H1 (cell line): ENCODE data around the gene NTRK1. TPM values are rescaled to one million over a fixed set of nuclear protein-coding genes. Genes with fewer than 3 reads are reported as not detected.

Source experiments
- CTCF ChIA-PET: fragments of 300-600 bp; sonication (Branson Sonifier 250); formaldehyde crosslinking; loops from one replicate; lab custom pipeline; 2021; ENCODE audit not compliant: partially characterized antibody; lab: Charles Lee
- POLR2A ChIA-PET: fragments of 300-600 bp; sonication (Branson Sonifier 250); formaldehyde crosslinking; loops from one replicate; lab custom pipeline; 2021; ENCODE audit warnings: inconsistent platforms; ENCODE audit not compliant: partially characterized antibody; lab: Charles Lee
- DNase-seq, 2 experiments: peaks; one replicate each; pipeline versions ENCODE4 v3.0.0 to v3.0.0-alpha.2; 2010 to 2022; ENCODE audit warnings: low spot score in 2 of 2, low read depth in 1 of 2, mixed read lengths in 1 of 2
- FAIRE-seq: peaks from 2 replicates; lab custom pipeline; 2011; peaks lifted over from hg19 to GRCh38; lab: Jason Lieb, UNC
- H2AFZ ChIP-seq: 2 replicates; pipeline ENCODE4 v1.8.1; 2012; ENCODE audit warnings: low read length, inconsistent platforms
- H2AK5ac ChIP-seq: 2 replicates; pipeline ENCODE4 v1.6.1; 2013; ENCODE audit warnings: low read depth, low read length
- H2BK120ac ChIP-seq: replicated peaks from 2 replicates; pipeline ENCODE3; 2013; ENCODE audit warnings: low read depth, low read length, inconsistent platforms
- H2BK12ac ChIP-seq: 2 replicates; pipeline ENCODE4 v1.6.1; 2013; ENCODE audit warnings: low read depth, low read length
- H2BK15ac ChIP-seq: 2 replicates; pipeline ENCODE4 v1.6.1; 2013; ENCODE audit warnings: low read length
- H2BK20ac ChIP-seq: 2 replicates; pipeline ENCODE4 v1.6.1; 2013; ENCODE audit warnings: low read length
- H2BK5ac ChIP-seq: 2 replicates; pipeline ENCODE4 v1.6.1; 2013; ENCODE audit warnings: low read depth, low read length
- H3K14ac ChIP-seq: 2 replicates; pipeline ENCODE4 v1.6.1; 2013; ENCODE audit warnings: inconsistent platforms; ENCODE audit not compliant: insufficient read length
- H3K18ac ChIP-seq: 2 replicates; pipeline ENCODE4 v1.6.1; 2013; ENCODE audit warnings: low read length; ENCODE audit errors: extremely low read depth
- H3K23ac ChIP-seq: 2 replicates; pipeline ENCODE4 v1.6.1; 2013; ENCODE audit warnings: inconsistent platforms; ENCODE audit not compliant: insufficient read length
- H3K23me2 ChIP-seq: 2 replicates; pipeline ENCODE4 v1.6.1; 2013; ENCODE audit warnings: low read depth, low read length
- H3K27ac ChIP-seq: 2 replicates; pipeline ENCODE4 v1.6.1; 2011; ENCODE audit warnings: low read depth, low read length, inconsistent platforms
- H3K27me3 ChIP-seq, 4 experiments: replicated peaks in 1 of 4; 1 replicate in 1 of 4; 2 replicates in 3 of 4; pipeline versions ENCODE4 v1.6.1 to v1.8.1; 2011 to 2013; ENCODE audit warnings: low read length in 3 of 4, mild to moderate bottlenecking in 3 of 4, inconsistent platforms in 2 of 4, mixed read lengths in 2 of 4, moderate library complexity in 1 of 4; ENCODE audit not compliant: control insufficient read depth in 3 of 4, insufficient read depth in 3 of 4; ENCODE audit errors: extremely low read depth in 1 of 4
- H3K36me3 ChIP-seq, 4 experiments: 2 replicates each; pipeline versions ENCODE4 v1.6.1 to v1.8.1; 2011 to 2013; ENCODE audit warnings: mild to moderate bottlenecking in 4 of 4, low read length in 3 of 4, moderate library complexity in 2 of 4, control low read depth in 1 of 4, inconsistent platforms in 1 of 4; ENCODE audit not compliant: insufficient read depth in 4 of 4, control insufficient read depth in 2 of 4
- H3K4ac ChIP-seq: replicated peaks from 2 replicates; pipeline ENCODE3; 2013; ENCODE audit warnings: low read length, low read depth, mixed read lengths, inconsistent platforms; ENCODE audit not compliant: insufficient read length
- H3K4me1 ChIP-seq, 4 experiments: replicated peaks in 1 of 4; 1 replicate in 1 of 4; 2 replicates in 3 of 4; pipeline versions ENCODE4 v1.6.1 to v1.8.1; 2011 to 2013; ENCODE audit warnings: low read length in 3 of 4, inconsistent platforms in 2 of 4, mixed read lengths in 1 of 4; ENCODE audit not compliant: insufficient read depth in 4 of 4, control insufficient read depth in 3 of 4
- H3K4me2 ChIP-seq, 2 experiments: 2 replicates each; pipeline versions ENCODE4 v1.6.1 to v1.8.1; 2011 to 2013; ENCODE audit warnings: low read depth in 2 of 2, low read length in 2 of 2, control low read depth in 1 of 2, inconsistent platforms in 1 of 2, mild to moderate bottlenecking in 1 of 2; ENCODE audit not compliant: insufficient read depth in 1 of 2
- H3K4me3 ChIP-seq, 4 experiments: fragments of 200-600, 300-600 bp in 1 of 4; sonication (generic), shearing (Covaris generic), sonication (Bioruptor Twin) in 1 of 4; 2 replicates each; pipeline versions ENCODE4 v1.5.1 to v1.8.1; 2011 to 2016; ENCODE audit warnings: low read length in 4 of 4, low read depth in 3 of 4, control low read depth in 2 of 4, inconsistent platforms in 2 of 4, mild to moderate bottlenecking in 2 of 4, mixed read lengths in 1 of 4, moderate library complexity in 1 of 4; ENCODE audit not compliant: insufficient read depth in 2 of 4; ENCODE audit errors: extremely low read depth in 1 of 4
- H3K56ac ChIP-seq: replicated peaks from 2 replicates; pipeline ENCODE3; 2013; ENCODE audit warnings: low read depth, mild to moderate bottlenecking, mixed read lengths, low read length, inconsistent platforms; ENCODE audit not compliant: insufficient read length
- H3K79me1 ChIP-seq: 2 replicates; pipeline ENCODE4 v1.6.1; 2013; ENCODE audit warnings: low read depth, low read length, control low read depth
- H3K79me2 ChIP-seq, 2 experiments: 2 replicates each; pipeline versions ENCODE4 v1.6.1 to v1.8.1; 2012 to 2013; ENCODE audit warnings: low read length in 2 of 2, mild to moderate bottlenecking in 2 of 2, inconsistent platforms in 1 of 2; ENCODE audit not compliant: insufficient read depth in 2 of 2, control insufficient read depth in 1 of 2
- H3K9ac ChIP-seq, 4 experiments: replicated peaks in 1 of 4; 1 replicate in 1 of 4; 2 replicates in 3 of 4; pipeline versions ENCODE4 v1.6.1 to v1.8.1; 2011 to 2013; ENCODE audit warnings: low read depth in 3 of 4, low read length in 3 of 4, control low read depth in 2 of 4, mild to moderate bottlenecking in 2 of 4, moderate library complexity in 2 of 4, inconsistent platforms in 1 of 4; ENCODE audit errors: extremely low read depth in 1 of 4
- H3K9me3 ChIP-seq, 2 experiments: 2 replicates each; pipeline versions ENCODE4 v1.6.1 to v1.8.1; 2012 to 2013; ENCODE audit warnings: mild to moderate bottlenecking in 2 of 2, moderate library complexity in 2 of 2, control low read depth in 1 of 2, inconsistent platforms in 1 of 2, low read depth in 1 of 2, low read length in 1 of 2, mixed read lengths in 1 of 2; ENCODE audit not compliant: insufficient read depth in 2 of 2
- H4K20me1 ChIP-seq, 2 experiments: replicated peaks in 1 of 2; 2 replicates each; pipeline versions ENCODE3 to v1.8.1; 2011 to 2013; ENCODE audit warnings: inconsistent platforms in 2 of 2, low read length in 2 of 2, mild to moderate bottlenecking in 1 of 2; ENCODE audit not compliant: insufficient read depth in 2 of 2, control insufficient read depth in 1 of 2
- H4K5ac ChIP-seq: 2 replicates; pipeline ENCODE4 v1.6.1; 2013; ENCODE audit warnings: low read length, low read depth, mixed read lengths, inconsistent platforms; ENCODE audit not compliant: insufficient read length
- H4K8ac ChIP-seq: 2 replicates; pipeline ENCODE4 v1.8.0; 2013; ENCODE audit warnings: mild to moderate bottlenecking, moderate library complexity, low read length, inconsistent platforms; ENCODE audit not compliant: insufficient read depth; ENCODE audit errors: extremely low read depth
- H4K91ac ChIP-seq: replicated peaks from 2 replicates; pipeline ENCODE3; 2013; ENCODE audit warnings: low read length, mixed read lengths, inconsistent platforms; ENCODE audit not compliant: insufficient read length
- BACH1 ChIP-seq: IDR thresholded peaks from 2 replicates; pipeline ENCODE4 v1.6.1; 2012; ENCODE audit warnings: low read length, improper control_type of control experiment
- CBX5 ChIP-seq: fragments of 300-800, 300-1000 bp; sonication (generic); IDR thresholded peaks from 2 replicates; pipeline ENCODE4 v1.7.1; 2016; ENCODE audit warnings: antibody characterized with exemption, low read length, low read depth
- CEBPB ChIP-seq: IDR thresholded peaks from 2 replicates; pipeline ENCODE4 v1.6.1; 2012; ENCODE audit warnings: low read depth, low read length
- E2F6 ChIP-seq: IDR thresholded peaks from 2 replicates; pipeline ENCODE4 v1.6.1; 2012; ENCODE audit warnings: inconsistent platforms
- HDAC6 ChIP-seq: IDR thresholded peaks from one replicate; pipeline ENCODE4 v1.7.1; 2012; ENCODE audit warnings: low read depth, mild to moderate bottlenecking, inconsistent platforms, low read length, moderate library complexity
- JUND ChIP-seq: IDR thresholded peaks from 2 replicates; pipeline ENCODE4 v1.6.1; 2011; ENCODE audit warnings: mild to moderate bottlenecking, improper control_type of control experiment, low read length
- POU5F1 ChIP-seq: IDR thresholded peaks from 2 replicates; pipeline ENCODE4 v1.6.1; 2011; ENCODE audit warnings: low read depth, mild to moderate bottlenecking, low read length, moderate library complexity
- SIX5 ChIP-seq: IDR thresholded peaks from 2 replicates; pipeline ENCODE4 v1.6.1; 2011; ENCODE audit warnings: mild to moderate bottlenecking, low read depth, low read length
- SP4 ChIP-seq: IDR thresholded peaks from 2 replicates; pipeline ENCODE4 v1.6.1; 2012; ENCODE audit warnings: low read length, inconsistent platforms
- TCF12 ChIP-seq: IDR thresholded peaks from 2 replicates; pipeline ENCODE4 v1.6.1; 2011; ENCODE audit warnings: low read depth, mild to moderate bottlenecking, low read length
- TEAD4 ChIP-seq: IDR thresholded peaks from 2 replicates; pipeline ENCODE4 v1.6.1; 2012; ENCODE audit warnings: low read depth, low read length, inconsistent platforms, mixed read lengths
- WGBS, 2 experiments: shearing (Covaris generic) in 1 of 2; methylation state at CpG; one replicate each; pipeline versions ENCODE4 v1.1.6 to v1.1.7; 2013 to 2015; ENCODE audit warnings: low lambda C conversion rate in 2 of 2, mixed read lengths in 2 of 2, inconsistent platforms in 1 of 2, low coverage in 1 of 2, missing lambda C conversion rate in 1 of 2; ENCODE audit not compliant: insufficient replicate concordance in 2 of 2, insufficient coverage in 1 of 2, insufficient read length in 1 of 2; ENCODE audit errors: extremely low coverage in 1 of 2, missing lambda C conversion rate in 1 of 2; 5-methylcytosine and 5-hydroxymethylcytosine counted together
- polyA plus RNA-seq, 7 experiments: library from polyadenylated mRNA; depleted of rRNA in 3 of 7; stranded (reverse) in 5 of 7; unstranded in 2 of 7; fragments of >200 nt in 5 of 7; fragments of 200-250 nt in 2 of 7; gene quantifications; 1 replicate in 5 of 7; 2 replicates in 1 of 7; 4 replicates in 1 of 7; pipeline versions ENCODE4 v1.2.1 to v1.2.3, GENCODE V29; 2011 to 2013; ENCODE audit warnings: missing spikeins in 2 of 7, mixed read lengths in 2 of 7
- total RNA-seq: library from RNA; stranded (reverse); fragmentation: NEBNext Ultra II Directional; extraction: Animal tissue kit (Norgen Biotek cat#: 25700); gene quantifications from 2 replicates; pipeline ENCODE4 v1.2.1, GENCODE V29; 2021
- TF ChIP-seq, protein P1 (sequence below): IDR thresholded peaks from 2 replicates; pipeline ENCODE4 v1.6.1; 2011; ENCODE audit warnings: low read length, improper control_type of control experiment

Gene NTRK1
- total and polyA plus RNA-seq, 2 of the 8 experiments (the other 6 are each of a cell fraction or from before 2014, with no cell fraction given), result 0.12 to 0.24 TPM

- Histone ChIP-seq H3K9ac (no peak overlapping the region), H4K91ac (no peak overlapping the region), H2AK5ac (peak overlapping the region; percentile 39; the same call in 1 of the 2 replicates), H3K4me3 (no peak overlapping the region), H2BK20ac (no peak overlapping the region), H3K9me3 (no peaks in the 10 kb centered on the region), H3K56ac (no peak overlapping the region), H3K14ac (no peak overlapping the region), H4K8ac (no peak overlapping the region), H3K4me2 (no peak overlapping the region), H4K20me1 (no peaks in the 10 kb centered on the region), H3K27ac (no peak overlapping the region), H3K79me1 (no peaks in the 10 kb centered on the region), H3K4me1 (peaks cover 0 to 10% (median 4%) of the 10 kb centered on the region in 4 experiments; a peak in 5 of 7 replicates), H2AFZ (no peak overlapping the region), H3K18ac (no peak overlapping the region), H2BK12ac (0 out of 2 replicates have a peak overlapping the region, but pooled peaks have one; percentile 39), H3K27me3 (peaks cover 5 to 34% (median 29%) of the 10 kb centered on the region in 4 experiments), H2BK120ac (no peak overlapping the region), H4K5ac (no peak overlapping the region), H3K36me3 (no peaks in the 10 kb centered on the region), H3K23ac (no peak overlapping the region), H2BK15ac (no peak overlapping the region), H2BK5ac (peak overlapping the region; percentile 16; the same call in 1 of the 2 replicates), H3K4ac (no peak overlapping the region), H3K79me2 (no peaks in the 10 kb centered on the region), H3K23me2 (no peaks in the 10 kb centered on the region; the same call in 1 of the 2 replicates)
- POLR2A ChIA-PET, result interaction anchor here (1.3 to 2.8 kb wide), 2 partner anchors 10 to 169 kb away, joined by 3 to 10 read pairs; partner anchors contain the start of genes ISG20L2 and METTL25B
- CTCF ChIA-PET, result interaction anchor here (1.0 to 31.4 kb wide), 11 partner anchors 10 to 216 kb away, joined by 3 to 719 read pairs (median 4); partner anchors contain the start of genes INSRR, LRRC71 and NTRK1
- DNase-seq (no peak), FAIRE-seq (no peak)
- WGBS, 2 experiments, result 79% methylated on average over 14 of the region's 14 CpGs; no CpG with 5 or more reads in 1 of the 2 experiments
- TF ChIP-seq SIX5 (no peak), BACH1 (no peak), TEAD4 (no peak), CEBPB (no peak), POU5F1 (no peak), JUND (no peak), TCF12 (no peak), SP4 (no peak), HDAC6 (no peak), E2F6 (no peak), CBX5 (no peak)
- TF ChIP-seq, protein P1, sequence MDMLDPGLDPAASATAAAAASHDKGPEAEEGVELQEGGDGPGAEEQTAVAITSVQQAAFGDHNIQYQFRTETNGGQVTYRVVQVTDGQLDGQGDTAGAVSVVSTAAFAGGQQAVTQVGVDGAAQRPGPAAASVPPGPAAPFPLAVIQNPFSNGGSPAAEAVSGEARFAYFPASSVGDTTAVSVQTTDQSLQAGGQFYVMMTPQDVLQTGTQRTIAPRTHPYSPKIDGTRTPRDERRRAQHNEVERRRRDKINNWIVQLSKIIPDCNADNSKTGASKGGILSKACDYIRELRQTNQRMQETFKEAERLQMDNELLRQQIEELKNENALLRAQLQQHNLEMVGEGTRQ, result no peak
Measured at GRCh38 chr1:156897078-156897825, 36.6 kb downstream of the NTRK1 start.
